GM20431 (cell line): ENCODE results near the gene RAD51B.
"Not testable (repeated sequence)": the region's sequence is repeated elsewhere in the genome, so short reads cannot be mapped to it uniquely, and the experiment has no call there.

Experiments
- in situ Hi-C: fragments of 300-500 bp; cut with MseI, MboI; formaldehyde crosslinking; loops from one replicate; pipeline ENCODE4 v1.15.0; 2020; ENCODE audit warnings: low sequenced_read_pairs; ENCODE audit not compliant: unreplicated experiment

Gene RAD51B

DNA sequence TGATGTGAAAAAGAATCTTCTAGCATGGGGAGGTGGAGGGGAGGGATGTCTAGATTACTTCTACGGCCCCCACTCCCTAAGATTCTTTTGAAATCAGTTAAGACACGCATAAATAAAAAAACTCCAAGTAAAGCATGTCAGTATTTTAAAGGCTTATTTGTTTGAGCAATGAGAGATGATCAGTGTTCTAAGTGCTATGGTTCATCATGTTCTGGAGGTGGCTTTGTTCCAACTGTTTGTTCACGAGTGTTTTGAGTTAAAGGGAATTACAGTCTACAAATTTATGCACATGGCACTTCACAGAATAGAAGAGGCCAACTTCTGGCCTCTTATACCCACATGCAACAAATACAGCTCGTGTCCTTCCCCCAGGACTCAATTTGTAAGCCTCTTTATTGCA lies 394.9 kb downstream of the RAD51B start:
- in situ Hi-C loops, result no loop called here

DNA sequence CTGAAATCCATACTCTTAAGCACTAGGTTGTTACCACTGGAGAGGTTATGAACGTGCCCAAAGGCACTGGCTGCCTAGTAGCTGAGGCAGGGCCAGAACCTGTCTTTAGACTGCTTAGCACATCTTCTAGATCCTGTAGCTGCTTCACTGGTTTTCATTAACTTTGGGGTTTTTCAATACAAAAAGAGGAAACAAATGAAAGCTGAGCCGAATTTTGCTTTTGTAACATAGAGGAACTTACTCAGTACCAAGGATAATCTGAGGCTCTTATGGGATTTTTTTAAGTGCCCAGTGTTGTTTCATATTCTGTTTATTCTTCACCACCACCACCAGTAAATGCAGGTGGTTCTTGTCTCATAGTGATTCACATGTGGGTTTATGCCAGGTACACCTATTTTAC lies 396.1 kb downstream of the RAD51B start:
- in situ Hi-C loops, result no loop called here

DNA sequence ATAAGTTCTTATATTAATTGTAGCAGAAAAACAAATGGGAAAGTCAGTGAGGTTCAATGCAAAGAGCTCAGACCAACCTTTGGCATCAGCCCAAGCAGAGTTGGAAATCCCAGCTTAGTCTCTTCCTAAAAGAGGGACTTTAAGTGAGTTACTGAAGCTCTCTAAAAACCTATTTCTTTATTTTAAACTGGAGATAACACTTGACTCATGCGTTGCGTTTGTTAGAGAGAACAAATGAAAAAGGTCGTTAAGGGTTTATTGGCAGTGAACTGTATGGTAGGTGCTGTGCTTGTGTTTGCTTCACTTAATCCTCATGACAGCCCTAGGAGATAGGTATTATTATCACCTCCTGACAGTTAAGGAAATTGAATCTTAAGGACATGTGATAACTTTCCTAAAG lies 396.5 kb downstream of the RAD51B start:
- in situ Hi-C loops, result no loop called here

DNA sequence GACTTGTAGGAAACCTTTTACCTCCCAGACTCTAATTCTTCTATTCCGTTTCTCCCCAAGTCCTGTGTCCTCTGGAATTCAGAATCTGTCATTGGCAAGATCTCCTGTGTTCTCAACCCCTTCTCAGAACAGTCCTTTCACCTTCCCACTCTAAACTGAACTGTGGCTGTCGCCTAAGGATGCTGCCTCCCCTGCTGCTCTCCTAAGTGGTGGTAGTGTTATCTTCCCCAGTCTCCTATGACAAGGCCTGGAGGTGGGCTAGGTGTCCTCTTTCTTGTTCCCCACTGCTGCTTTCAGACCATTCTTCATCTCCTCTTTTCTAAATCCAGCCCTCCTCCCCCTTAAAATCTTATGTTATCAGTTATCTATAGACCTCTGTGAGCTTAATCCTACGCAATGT lies 397.4 kb downstream of the RAD51B start:
- in situ Hi-C loops, result no loop called here

DNA sequence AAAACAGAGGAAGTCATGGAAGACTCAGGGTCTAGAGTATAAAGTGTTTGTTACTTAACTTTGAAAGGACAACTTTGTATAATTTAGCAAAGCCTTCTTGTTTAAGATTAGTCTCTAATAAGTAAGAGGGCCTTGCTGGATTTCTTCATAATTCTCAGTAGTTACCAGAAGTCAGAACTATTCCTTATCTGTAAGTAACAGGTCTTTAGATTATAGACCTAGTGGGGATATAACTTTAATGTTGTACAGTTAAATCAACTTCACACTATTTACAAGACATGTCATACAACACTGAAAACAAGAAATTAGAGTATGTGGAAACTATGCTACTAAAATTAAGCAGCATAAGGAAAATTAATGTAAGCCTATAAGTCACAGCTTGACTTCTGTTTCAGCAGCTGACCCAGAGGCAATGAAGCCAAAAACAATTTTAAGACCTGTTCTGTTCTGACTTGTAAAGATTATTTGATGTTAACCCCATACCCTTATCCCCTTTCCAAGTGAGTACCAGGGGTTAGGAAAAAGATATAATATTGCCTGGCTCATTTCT lies 398.3 kb downstream of the RAD51B start:
- in situ Hi-C loops, result no loop called here

DNA sequence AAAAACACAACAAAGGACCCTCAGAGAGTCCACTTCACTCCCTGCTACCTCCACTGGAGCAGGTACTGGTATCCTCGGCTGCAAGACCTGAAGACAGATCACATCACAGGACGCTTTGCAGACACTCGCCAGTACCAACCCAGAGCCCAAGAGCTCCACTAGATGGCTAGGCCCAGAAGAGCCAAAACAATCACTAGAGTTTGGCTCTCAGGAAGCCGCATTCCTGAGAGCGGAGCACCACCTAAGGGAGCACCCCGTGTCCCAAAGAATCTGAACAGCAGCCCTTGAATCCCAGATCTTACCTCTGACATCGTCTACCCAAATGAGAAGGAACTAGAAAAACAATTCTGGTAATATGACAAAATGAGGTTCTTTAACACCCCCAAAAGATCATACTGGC lies 399.8 kb downstream of the RAD51B start:
- in situ Hi-C loops, result no loop called here

DNA sequence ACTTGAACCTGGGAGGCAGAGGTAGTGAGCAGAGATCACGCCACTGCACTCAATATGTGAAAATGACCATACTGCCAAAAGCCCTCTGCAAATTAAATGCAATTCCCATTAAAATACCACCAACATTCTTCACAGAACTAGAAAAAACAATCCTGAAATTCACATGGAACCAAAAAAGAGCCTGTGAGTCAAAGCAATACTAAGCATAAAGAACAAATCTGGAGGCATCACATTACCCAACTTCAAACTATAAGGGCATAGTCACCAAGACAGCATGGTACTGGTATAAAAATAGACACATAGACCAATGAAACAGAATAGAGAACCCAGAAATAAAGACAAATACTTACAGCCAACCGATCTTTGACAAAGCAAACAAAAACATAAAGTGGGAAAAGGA lies 401.5 kb downstream of the RAD51B start:
- in situ Hi-C loops, result not testable (repeated sequence)

DNA sequence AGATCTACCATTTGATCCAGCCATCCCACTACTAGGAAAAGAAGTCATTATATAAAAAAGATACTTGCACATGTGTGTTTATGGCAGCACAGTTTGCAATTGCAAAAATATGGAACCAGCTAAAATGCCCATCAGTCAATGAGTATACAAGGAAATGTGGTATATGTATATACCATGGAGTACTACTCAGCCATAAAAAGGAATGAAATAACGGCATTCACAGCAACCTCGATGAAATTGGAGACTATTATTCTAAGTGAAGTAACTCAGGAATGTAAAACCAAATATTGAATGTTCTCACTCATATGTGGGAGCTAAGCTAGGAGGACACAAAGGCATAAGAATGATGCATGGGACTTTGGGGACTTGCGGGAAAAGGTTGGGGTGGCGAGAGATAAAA lies 402.6 kb downstream of the RAD51B start:
- in situ Hi-C loops, result no loop called here

DNA sequence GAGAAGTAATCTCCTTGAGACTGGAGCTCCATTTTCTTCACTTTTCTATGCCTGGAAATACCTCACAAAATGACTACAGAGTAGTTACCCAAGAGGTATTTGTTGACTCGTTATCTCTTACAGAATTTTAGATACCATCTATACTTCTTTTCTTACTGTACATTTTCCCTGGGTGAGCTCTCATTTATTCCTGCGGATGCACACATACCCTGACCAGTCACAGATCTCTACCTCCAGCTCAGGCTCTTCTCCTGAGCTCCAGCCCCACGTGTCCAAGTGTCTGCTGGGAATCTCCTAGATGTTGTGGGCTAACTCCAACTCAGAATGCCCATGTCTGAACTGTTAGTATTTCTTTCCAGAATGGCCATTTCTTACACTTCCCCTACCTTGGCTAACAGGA lies 403.1 kb downstream of the RAD51B start:
- in situ Hi-C loops, result no loop called here

DNA sequence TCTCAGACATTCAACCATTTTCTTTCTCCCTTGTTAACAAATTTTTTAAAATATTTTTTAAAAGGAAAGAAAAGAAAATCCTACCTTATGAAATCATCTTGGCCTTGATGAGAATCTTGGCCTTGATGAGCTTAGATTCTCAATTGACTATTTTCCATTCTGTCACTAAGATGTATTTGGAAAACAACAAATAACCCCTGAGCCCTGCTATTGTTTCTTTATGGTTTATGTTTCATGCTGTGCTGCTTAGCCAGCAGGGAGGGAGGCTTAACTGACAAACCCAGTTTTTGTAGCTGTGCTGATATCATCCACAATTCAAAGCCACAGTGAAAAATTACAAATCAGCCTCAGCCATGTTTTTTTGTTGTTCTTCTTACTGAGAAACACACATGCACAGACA lies 404.1 kb downstream of the RAD51B start:
- in situ Hi-C loops, result no loop called here

DNA sequence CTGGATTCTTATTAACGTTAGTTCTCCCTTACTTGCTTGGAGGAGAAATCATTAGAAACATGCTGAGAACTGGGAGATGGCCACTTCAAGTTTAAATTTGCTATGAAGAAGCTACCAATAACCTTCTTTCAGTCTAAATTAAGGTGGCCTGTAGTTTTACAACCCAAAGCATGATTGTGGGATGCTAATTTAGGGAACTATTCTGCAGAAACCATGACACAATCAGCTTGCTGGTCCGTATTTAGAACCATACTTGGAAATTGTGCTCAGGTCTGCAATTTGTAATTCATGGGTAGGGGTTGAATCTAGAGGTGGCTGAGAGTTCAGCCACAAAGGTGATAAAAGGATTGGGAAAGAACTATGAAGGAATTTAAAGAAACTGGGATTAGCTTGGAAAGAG lies 405.7 kb downstream of the RAD51B start:
- in situ Hi-C loops, result no loop called here

DNA sequence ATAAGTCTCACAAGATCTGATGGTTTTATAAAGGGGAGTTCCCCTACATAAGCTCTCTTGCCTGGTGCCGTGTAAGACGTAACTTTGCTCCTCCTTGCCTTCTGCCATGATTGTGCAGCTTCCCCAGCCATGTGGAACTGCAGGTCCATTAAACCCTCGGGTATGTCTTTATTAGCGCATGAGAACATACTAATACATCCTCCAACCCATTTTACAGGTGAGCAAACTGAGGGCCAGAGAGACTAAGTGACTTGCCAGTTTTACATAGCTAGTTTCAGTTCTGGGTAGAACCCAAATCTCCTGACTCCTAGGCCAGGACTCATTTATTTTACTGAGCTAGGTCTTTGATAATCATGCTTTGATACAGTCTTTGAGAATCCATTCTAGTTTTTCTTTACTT lies 406.9 kb downstream of the RAD51B start:
- in situ Hi-C loops, result no loop called here

DNA sequence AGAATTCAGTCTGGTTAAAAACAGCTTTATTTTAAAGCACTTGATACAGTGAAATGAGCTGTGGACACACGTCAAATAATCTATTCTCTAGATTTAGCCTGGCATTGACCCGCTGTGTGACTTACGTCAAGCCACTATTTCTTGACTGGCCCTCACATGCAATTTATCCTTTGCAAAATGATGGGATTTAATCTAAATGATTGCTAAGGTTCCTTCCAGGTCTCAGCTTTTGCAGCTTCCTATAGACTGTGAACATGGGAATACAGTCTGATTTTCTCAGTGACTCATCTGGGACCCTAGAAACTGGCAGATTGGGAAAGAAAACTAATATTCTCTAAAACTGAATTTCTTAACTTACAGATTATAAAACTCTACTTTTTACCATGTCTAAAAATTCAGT lies 409.1 kb downstream of the RAD51B start:
- in situ Hi-C loops, result no loop called here

DNA sequence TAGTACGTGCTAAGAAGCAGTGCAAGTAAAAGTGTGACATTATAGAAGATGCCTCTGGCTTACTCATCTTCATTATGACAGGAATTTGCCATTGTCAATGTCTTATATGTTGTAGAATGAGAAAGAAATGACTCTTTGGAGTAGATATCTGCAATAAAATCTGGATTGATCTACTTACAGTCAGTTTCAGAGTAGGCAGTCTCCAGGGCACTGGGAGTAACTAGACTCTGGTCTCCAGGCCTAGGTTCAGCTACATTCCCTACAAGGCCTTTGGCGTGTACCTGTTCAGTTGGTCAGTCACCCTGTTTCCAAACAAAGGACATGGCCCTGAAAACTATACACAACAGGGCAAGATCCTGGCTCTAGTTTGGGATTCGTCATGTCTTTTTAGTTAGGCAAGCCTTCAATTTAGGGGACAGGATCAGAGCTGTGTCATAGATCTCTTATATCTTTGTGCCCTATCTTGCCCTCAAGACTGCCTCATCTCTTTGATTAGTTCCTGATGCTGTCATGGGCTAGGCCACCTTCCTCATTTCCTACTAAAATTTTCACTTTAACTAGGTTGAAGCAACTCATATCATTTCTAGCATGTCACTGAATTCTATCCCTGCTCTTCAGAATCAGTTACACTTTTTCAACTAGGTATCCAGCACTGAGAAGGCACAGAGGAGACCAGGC lies 410.0 kb downstream of the RAD51B start:
- in situ Hi-C loops, result no loop called here

DNA sequence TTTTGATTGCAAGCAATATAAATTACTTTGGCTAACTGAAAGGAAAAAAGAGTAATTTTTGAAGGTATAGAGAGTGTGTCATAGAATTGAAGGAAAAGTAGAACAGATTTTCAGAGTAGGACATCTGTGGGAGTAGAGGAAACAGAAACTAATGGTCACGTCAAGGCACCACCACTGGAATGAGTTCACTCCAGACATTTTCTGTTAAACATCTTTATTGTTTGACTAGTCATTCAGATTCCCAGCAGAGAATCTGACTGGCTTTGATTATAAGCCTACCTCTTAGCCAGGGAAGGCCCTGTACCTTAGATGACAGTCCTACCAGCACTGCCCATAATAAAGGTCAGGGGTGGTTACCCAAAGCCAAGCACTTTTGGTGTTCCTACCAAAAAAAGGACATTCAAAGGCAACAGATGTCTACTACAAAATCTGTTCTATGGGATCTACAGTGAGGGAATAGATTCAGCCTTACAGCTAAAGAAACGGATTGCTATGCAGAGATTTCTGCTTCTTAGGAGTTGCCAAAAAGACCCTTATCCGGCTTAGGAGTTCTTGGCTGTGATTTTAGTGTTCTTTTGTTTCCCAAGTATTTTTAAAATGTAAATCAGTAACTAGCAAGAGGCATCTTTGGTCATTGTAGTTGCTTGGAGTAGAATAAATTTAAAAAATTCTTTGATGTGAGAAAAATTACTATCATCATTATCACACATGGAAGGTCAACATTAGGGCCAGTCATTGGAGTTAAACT lies 410.8 kb downstream of the RAD51B start:
- in situ Hi-C loops, result no loop called here

DNA sequence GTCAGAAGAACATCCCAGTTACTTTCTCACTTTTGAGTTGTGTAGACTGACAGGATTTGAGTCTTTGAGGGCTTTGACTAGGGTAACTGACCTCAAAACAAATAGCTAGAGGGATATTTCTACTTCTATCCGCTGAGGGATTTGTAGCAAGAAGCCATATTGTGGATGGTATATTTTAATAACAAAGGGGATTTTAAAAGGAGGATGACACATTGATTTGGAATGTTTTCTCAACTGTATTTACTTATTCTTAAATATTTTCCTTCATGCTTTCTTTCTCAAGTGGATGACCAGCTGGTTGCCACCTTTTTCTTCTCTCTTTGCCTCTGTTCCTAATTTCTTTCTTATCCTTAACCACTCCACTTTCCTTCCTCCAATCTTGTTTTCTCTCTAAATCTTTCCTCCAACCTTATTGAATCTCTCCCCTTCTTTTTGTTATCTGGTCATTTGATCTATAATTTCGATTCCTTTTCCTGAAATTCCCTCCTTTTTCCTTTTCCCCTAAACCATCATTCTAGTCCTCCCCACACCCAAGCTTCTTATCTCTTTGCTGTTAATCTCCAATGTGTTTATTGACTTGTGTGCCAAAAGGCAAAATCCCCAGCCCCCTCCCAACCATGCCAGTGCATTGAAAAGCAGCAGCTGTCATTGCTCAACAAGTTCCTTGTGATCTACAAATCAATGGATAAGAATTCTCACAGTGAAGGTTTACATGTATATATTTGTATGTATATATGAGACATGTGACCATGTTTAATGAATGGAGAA lies 411.6 kb downstream of the RAD51B start:
- in situ Hi-C loops, result no loop called here

DNA sequence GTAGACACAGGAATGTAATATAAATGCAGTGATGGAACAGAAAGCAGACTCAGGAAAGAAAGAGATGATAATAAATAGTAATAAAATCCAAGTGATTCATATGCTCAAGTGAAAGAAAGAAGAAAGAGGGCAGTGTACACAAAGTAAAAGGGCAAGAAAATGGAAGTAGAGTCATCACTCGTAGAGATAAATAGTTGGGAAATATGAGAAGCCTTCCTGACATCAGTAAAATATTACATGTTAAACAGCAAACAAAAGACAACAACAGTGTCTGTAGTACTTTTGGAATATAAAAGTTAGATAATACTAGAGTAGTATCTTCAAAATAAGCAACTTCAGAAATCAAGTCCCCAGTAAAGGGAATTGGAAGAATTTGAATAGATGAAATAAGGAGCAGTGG lies 412.3 kb downstream of the RAD51B start:
- in situ Hi-C loops, result no loop called here

DNA sequence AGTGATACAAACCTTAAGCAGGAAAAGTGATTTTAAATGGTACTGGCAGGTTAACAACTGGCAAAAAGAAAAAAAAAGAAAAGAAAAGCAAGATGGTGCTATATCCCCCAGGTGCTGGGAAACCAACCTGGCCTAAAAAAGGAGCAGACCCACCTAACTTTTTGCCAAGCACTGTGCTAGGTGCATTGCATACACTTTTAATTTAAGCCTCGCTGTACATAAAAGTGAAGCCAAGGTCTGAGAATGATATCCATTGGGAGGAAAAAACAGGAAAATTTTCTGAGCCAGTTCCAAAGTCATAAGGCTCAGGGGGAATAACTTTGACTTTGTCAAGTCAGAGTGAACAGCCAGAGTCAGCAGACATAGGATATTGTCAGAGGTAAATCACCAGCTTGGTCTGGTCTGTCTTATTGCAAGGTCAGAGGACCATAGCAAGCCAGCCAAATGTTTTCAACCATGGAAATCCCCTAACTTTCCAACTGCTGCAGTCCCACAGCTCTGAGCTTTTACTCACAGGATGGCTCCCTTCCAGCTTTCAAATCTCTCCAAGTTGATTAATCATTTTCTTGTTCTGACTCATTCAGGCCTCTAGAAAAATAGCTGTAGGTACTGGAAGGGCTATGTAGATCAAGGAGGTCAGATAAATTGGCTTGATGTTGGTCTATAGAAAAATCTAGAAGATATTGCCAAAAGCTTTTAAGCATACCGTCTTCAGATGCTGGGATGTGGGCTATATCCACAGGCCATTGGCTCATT lies 412.9 kb downstream of the RAD51B start:
- in situ Hi-C loops, result no loop called here

DNA sequence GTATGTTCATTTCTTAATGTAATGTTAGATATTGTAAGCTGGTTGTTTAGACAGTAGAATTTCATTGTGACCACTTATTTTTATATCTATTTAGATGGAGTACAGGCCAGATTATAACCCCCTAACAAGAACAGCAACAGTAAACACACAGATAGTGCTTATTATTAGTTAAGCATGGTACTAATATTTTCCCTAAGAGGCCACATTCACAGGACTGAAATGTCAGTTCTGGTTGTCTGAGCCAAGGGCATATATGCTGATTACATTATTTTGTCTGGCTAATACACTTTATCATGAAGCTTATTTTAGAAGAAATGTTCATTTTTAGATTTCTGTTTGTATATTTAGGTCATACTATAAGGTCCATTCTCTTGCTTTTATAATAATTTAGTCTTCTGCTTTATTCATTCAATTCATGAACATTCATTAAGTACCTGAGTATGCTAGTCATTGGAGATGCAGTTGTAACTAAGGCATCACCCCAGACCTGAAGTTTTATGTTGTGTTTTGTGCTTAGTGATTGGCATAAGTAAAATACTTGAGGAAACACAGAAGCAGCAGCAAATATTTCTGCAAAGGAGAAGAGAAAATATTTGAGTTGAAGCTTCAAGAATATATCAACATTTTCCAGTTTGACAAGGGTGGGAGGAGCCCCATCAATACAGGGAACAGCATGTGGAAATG lies 413.7 kb downstream of the RAD51B start:
- in situ Hi-C loops, result no loop called here
